ENCODE results near the gene ZBTB5. TPM values are rescaled to one million over a fixed set of nuclear protein-coding genes. Genes with fewer than 3 reads are reported as not detected.
A peak's percentile ranks its signal among the peaks of the same experiment; 100 is the strongest.
"Not testable (repeated sequence)": the region's sequence is repeated elsewhere in the genome, so short reads cannot be mapped to it uniquely, and the experiment has no call there.

The ZBTB5 gene
- total and polyA plus RNA-seq, 9 donors: 7.4 to 13.7 (median 11.8) TPM

GRCh38 chr9:37476930-37477329 is 11.7 kb upstream of the ZBTB5 start:
- no peaks in the 10 kb centered on the region for H3K9me3 ChIP-seq
- intact Hi-C loops (cut with DNase I): no loop called here
- H3K27ac ChIP-seq: no peak overlapping the region
- WGBS, 3 donors: 70 to 74% (median 74%) methylated on average over 11 of the region's 11 CpGs
- DNase-seq: no peak
- H3K4me1 ChIP-seq (ENCODE audit: insufficient read depth): peaks cover 2% of the 10 kb centered on the region
- no peak overlapping the region for H3K4me3 ChIP-seq
- TF ChIP-seq EP300 (IDR thresholded peaks at IDR 0.05) (no peak), POLR2A (IDR thresholded peaks at IDR 0.05) (no peak), CTCF (IDR thresholded peaks at IDR 0.05) (no peak)
- no peaks in the 10 kb centered on the region for H3K36me3 ChIP-seq
- no peaks in the 10 kb centered on the region for H3K27me3 ChIP-seq

DNA sequence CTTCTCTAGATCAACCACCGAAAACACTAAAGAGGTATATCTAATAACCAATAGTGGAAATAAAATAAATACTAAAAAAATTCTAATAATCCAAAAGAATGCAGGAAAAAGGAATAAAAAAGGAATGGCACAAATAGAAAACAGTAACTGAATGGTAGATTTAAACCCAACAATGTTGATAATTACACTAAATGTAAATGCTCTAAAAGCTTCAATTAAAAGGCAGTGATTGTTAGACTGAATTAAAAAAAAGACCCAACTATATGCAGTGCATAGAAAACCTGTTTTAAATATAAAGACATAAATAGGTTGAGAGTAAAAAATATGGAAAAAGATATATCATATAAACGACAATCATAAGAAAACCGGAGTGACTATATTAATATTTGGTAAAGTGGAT is 9.2 kb upstream of the ZBTB5 start:
- 93 to 95% (median 93%) methylated on average over 3 of the region's 3 CpGs for WGBS, 3 donors
- H3K4me3 ChIP-seq: no peak overlapping the region
- H3K27me3 ChIP-seq: no peaks in the 10 kb centered on the region
- H3K27ac ChIP-seq: no peak overlapping the region
- H3K36me3 ChIP-seq: no peaks in the 10 kb centered on the region
- no peak for TF ChIP-seq POLR2A (IDR thresholded peaks at IDR 0.05)
- no peak for TF ChIP-seq EP300 (IDR thresholded peaks at IDR 0.05)
- no peak for TF ChIP-seq CTCF (IDR thresholded peaks at IDR 0.05)
- peaks cover 4% of the 10 kb centered on the region for H3K4me1 ChIP-seq (ENCODE audit: insufficient read depth)
- no peak for DNase-seq
- intact Hi-C loops (cut with DNase I): no loop called here
- no peaks in the 10 kb centered on the region for H3K9me3 ChIP-seq

DNA sequence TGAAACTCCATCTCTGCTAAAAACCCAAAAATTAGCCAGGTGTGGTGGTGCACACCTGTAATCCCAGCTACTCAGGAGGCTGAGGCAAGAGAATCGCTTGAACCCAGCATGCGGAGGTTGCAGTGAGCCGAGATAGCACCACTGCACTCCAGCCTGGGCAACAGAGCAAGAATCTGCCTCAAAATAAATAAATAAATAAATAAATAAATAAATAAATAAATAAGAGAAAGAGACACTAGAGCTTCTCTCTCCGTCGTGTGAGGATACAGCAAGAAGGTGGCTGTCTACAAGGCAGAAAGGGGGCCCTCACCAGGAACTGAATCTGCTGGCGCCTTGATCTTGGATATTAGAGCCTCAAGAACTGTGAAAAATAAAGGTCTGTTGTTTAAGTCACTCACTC is 8.7 kb upstream of the ZBTB5 start:
- H3K4me1 ChIP-seq (ENCODE audit: insufficient read depth); H3K36me3 ChIP-seq; H3K27ac ChIP-seq; H3K9me3 ChIP-seq; H3K4me3 ChIP-seq; DNase-seq; H3K27me3 ChIP-seq; intact Hi-C loops (cut with DNase I): not testable (repeated sequence)
- 64 to 66% (median 65%) methylated on average over 6 of the region's 6 CpGs for WGBS, 3 donors

DNA sequence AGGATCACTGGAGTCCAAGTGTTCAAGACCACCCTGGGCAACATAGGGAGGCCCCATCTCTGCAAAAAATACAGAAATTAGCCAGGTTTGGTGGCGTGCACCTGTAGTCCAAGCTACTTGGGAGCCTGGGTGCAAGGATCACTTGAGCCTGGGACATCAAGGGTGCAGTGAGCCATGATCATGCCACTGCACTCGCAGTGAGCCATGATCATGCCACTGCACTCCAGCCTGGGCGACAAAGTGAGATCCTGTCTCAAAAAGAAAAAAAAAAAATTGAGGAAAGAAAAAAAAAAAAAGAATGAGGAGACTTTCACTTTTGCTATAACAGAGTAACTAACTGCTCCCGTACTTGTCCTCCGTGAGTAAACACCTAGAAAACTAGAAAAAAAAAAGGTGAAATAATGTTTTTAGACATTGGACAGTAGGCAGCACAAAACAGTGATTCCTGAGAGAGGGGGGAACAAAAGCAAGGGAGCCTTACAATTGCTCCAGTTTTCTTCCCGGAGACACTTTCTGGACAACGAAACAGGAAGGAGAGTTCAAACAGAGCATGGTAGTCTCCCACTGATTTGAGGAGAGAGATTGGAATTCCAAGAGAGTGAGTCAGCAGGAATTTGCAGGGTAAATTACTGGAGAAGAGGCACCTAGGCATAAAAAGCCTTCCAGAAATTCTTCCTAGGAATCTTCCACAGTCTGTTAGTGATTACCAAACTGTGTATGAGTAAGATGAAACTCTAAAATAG is 6.9 kb upstream of the ZBTB5 start:
- Histone ChIP-seq H3K27ac (peak overlapping the region in 1 of 2 donors; percentile 42), H3K27me3 (no peaks in the 10 kb centered on the region), H3K9me3 (no peaks in the 10 kb centered on the region), H3K36me3 (no peaks in the 10 kb centered on the region), H3K4me1 (ENCODE audit: insufficient read depth) (peaks cover 4% of the 10 kb centered on the region), H3K4me3 (peak overlapping the region; percentile 32)
- WGBS, 3 donors: 14% methylated on average over 7 of the region's 7 CpGs
- TF ChIP-seq CTCF (IDR thresholded peaks at IDR 0.05) (no peak), POLR2A (IDR thresholded peaks at IDR 0.05) (no peak)
- intact Hi-C loops (cut with DNase I): no loop called here
- DNase-seq: no peak

- WGBS, 3 donors: 91 to 97% (median 93%) methylated on average over 6 of the region's 6 CpGs
- intact Hi-C loops (cut with DNase I): loop anchor here in 1 of 4 donors (10.0 kb wide), 1 partner anchor 1714 kb away; the partner anchor contains the start of gene MSMP
- DNase-seq: no peak
- H3K27me3 ChIP-seq: no peaks in the 10 kb centered on the region
- H3K36me3 ChIP-seq: no peaks in the 10 kb centered on the region
- peaks cover 4% of the 10 kb centered on the region for H3K4me1 ChIP-seq (ENCODE audit: insufficient read depth)
- no peak for TF ChIP-seq POLR2A (IDR thresholded peaks at IDR 0.05)
- no peak for TF ChIP-seq EP300 (IDR thresholded peaks at IDR 0.05)
- TF ChIP-seq CTCF (IDR thresholded peaks at IDR 0.05): no peak
- H3K9me3 ChIP-seq: no peaks in the 10 kb centered on the region
- no peak overlapping the region for H3K4me3 ChIP-seq
- no peak overlapping the region for H3K27ac ChIP-seq
Observed at GRCh38 chr9:37468620-37469019, 3.4 kb upstream of the ZBTB5 start.

- H3K27me3 ChIP-seq; H3K36me3 ChIP-seq; H3K27ac ChIP-seq; H3K9me3 ChIP-seq; DNase-seq; H3K4me1 ChIP-seq (ENCODE audit: insufficient read depth); H3K4me3 ChIP-seq: not testable (repeated sequence)
- intact Hi-C loops (cut with DNase I): loop anchor here in 1 of 4 donors (10.0 kb wide), 1 partner anchor 1713 kb away; the partner anchor contains the start of gene MSMP
- WGBS, 3 donors: 96% methylated on average over 17 of the region's 17 CpGs
Observed at GRCh38 chr9:37467530-37467929, 2.3 kb upstream of the ZBTB5 start.

All from ovary (tissue), 9 donors.